Vagina (tissue), 2 donors: ENCODE measurements around the gene INPP5A. TPM values are rescaled to one million over a fixed set of nuclear protein-coding genes. Genes with fewer than 3 reads are reported as not detected.

ENCODE experiments used
- DNase-seq, 2 donors: peaks; one replicate each; pipeline ENCODE4 v3.0.0-alpha.2; 2017; ENCODE audit errors: extremely low spot score in 2 of 2
- H3K27ac ChIP-seq: fragments of 200-600 bp; sonication (generic); one replicate; pipeline ENCODE4 v1.5.1; 2019
- H3K27me3 ChIP-seq: fragments of 200-600 bp; sonication (generic); one replicate; pipeline ENCODE4 v1.5.1; 2019
- H3K36me3 ChIP-seq, 2 donors: fragments of 200-600 bp; sonication (generic); one replicate each; pipeline ENCODE4 v1.5.1; 2017 to 2019
- H3K4me1 ChIP-seq: fragments of 200-600 bp; sonication (generic); one replicate; pipeline ENCODE4 v1.5.1; 2019
- H3K4me3 ChIP-seq, 2 donors: fragments of 200-600 bp; sonication (generic); 1 replicate in 1 of 2; 2 replicates in 1 of 2; pipeline ENCODE4 v1.5.1; 2016 to 2019
- H3K9me3 ChIP-seq: fragments of 200-600 bp; sonication (generic); one replicate; pipeline ENCODE4 v1.5.1; 2019
- POLR2A ChIP-seq, 2 donors: fragments of 450-650 bp; IDR thresholded peaks; one replicate each; pipeline ENCODE4 v1.6.1; 2017; ENCODE audit warnings: antibody characterized with exemption in 2 of 2, mild to moderate bottlenecking in 2 of 2, moderate library complexity in 2 of 2
- POLR2AphosphoS5 ChIP-seq, 2 donors: sonication (generic); formaldehyde crosslinking; IDR thresholded peaks; one replicate each; pipeline ENCODE4 v1.9.0; 2017; ENCODE audit warnings: antibody characterized with exemption in 2 of 2, mild to moderate bottlenecking in 2 of 2, low read depth in 1 of 2; ENCODE audit not compliant: insufficient read depth in 1 of 2
- intact Hi-C: fragments of 100-400 bp; cut with DNase I; formaldehyde crosslinking; loops from one replicate; pipeline ENCODE4 v1.15.1; 2023
- total RNA-seq: library from RNA; depleted of rRNA; stranded (reverse); fragments of >200 nt; gene quantifications from one replicate; pipeline ENCODE4 v1.2.3, GENCODE V29; 2016
- TF ChIP-seq, protein P1 (sequence below), 3 experiments: fragments of 450-650 bp in 2 of 3; fragments of 200-600 bp in 1 of 3; sonication (generic) in 1 of 3; IDR thresholded peaks; one replicate each; pipeline ENCODE4 v1.5.1; 2017 to 2019; ENCODE audit warnings: antibody characterized with exemption in 3 of 3, mild to moderate bottlenecking in 2 of 3, moderate library complexity in 2 of 3

The INPP5A gene
- total RNA-seq, 1 donor from 2014 or later = 24.3 TPM

DNA sequence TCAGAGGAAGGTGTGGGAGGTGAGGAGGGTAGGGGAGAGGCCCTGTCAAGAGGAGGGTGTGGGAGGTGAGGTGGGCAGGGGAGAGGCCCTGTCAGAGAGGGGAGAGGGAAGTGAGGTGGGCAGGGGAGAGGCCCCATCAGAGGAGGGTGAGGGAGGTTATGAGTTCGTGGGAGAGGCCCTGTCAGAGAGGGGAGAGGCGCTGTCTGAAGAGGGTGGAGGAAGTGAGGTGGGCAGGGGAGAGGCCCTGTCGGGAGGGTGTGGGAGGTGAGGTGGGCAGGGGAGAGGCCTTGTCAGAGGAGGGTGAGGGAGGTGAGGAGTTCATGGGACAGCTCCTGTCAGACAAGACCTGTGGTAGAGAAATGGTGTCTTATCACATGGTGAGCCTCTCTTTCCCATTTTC lies 74.4 kb downstream of the INPP5A start:
- no peak for DNase-seq
- intact Hi-C loops = no loop called here
- H3K27ac ChIP-seq = no peak overlapping the region

DNA sequence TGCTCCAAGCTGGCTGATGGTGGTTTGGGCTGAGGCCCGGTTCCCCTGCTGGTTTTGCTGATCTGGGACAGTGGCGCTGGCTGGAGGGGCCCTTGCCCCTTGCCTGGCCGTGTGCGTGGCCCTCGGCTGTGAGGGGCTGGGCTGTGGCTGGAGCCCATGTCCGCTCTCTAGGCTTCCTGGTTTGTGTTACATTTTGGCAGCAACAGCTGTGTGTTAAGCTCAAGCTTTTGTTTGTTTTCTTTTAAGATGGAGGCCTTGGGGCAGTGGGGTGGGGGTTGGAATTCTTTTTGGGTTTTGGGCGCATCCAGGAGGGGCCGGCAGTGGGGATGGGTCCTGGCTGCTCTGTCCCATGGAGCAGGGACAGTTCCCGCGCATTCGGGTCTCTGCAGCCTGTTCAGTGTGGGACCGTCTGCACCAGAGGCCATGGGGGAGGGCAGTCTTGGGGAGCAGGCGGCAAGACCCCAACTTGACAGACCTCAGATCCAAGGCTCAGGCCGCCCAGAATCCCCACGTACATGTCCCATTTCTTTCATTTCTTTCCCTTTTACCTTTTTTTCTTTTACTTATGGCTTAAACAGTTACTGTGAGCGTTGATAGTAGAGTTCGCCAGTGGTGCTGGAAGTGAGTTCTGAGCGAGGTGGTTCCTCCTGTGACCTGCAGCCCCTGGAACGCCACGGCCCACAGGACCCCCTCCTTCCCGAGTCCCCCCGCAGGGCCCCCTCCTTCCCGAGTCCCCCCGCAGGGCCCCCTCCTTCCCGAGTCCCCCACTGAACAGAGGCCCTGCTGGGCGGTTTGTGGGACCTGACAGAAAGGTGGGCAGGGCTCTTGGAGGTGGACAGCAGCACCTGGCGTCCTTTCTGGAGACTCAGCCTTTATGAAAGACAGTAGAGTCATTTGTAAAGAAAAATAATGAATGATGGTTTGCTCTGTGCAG lies 75.3 kb downstream of the INPP5A start:
- Histone ChIP-seq H3K4me1 (peaks cover 17% of the 10 kb centered on the region), H3K27ac (no peak overlapping the region)
- no peak for DNase-seq

More for the DNA sequence above, 74.4 kb downstream of the INPP5A start:
- Histone ChIP-seq H3K4me3 (no peak overlapping the region), H3K4me1 (peaks cover 22% of the 10 kb centered on the region), H3K9me3 (no peaks in the 10 kb centered on the region), H3K27me3 (no peaks in the 10 kb centered on the region), H3K36me3 (no peaks in the 10 kb centered on the region)
- TF ChIP-seq POLR2A (IDR thresholded peaks at IDR 0.05) = no peak
- TF ChIP-seq POLR2AphosphoS5 (IDR thresholded peaks at IDR 0.05; ENCODE audit: insufficient read depth in 1 of 2, low read depth in 1 of 2) = no peak
- TF ChIP-seq, protein P1, sequence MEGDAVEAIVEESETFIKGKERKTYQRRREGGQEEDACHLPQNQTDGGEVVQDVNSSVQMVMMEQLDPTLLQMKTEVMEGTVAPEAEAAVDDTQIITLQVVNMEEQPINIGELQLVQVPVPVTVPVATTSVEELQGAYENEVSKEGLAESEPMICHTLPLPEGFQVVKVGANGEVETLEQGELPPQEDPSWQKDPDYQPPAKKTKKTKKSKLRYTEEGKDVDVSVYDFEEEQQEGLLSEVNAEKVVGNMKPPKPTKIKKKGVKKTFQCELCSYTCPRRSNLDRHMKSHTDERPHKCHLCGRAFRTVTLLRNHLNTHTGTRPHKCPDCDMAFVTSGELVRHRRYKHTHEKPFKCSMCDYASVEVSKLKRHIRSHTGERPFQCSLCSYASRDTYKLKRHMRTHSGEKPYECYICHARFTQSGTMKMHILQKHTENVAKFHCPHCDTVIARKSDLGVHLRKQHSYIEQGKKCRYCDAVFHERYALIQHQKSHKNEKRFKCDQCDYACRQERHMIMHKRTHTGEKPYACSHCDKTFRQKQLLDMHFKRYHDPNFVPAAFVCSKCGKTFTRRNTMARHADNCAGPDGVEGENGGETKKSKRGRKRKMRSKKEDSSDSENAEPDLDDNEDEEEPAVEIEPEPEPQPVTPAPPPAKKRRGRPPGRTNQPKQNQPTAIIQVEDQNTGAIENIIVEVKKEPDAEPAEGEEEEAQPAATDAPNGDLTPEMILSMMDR (IDR thresholded peaks at IDR 0.05) = no peak

DNA sequence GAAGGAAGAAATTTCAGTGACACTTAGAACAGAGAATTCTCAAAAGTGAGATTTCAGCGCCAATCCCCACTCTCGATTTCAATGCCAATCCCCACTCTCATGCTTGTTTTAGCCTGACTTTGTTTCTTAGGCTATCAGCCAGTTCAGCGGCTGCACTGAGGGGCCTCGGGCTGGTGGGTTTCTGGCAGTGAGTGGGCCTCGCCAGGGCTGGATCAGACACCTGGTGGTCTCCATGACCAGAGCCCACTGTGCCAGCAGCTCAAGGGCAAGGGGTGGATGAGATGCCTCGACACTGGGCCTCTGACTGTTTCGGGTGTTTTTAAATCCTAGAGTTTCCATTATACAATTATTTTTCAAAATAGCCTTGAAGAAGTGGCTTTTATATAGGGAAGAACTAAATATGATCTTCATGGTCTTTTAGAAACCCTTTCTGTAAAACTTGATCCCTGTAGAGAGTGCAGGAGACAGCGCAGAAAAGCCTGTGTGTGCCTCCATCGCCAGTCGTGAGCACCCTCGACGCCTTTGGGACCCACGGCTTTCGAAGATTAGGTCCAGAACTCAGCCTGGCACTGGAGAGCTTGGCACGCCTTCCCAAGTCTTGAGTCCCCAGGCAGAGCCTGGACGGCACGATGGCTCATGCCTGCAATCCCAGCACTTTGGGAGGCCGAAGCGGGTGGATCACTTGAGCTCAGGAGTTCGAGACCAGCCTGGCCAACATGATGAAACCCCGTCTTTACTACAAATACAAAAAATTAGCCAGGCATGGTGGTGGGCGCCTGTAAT lies 76.2 kb downstream of the INPP5A start:
- H3K9me3 ChIP-seq = no peaks in the 10 kb centered on the region
- intact Hi-C loops = no loop called here

More for the DNA sequence above, 75.3 kb downstream of the INPP5A start:
- intact Hi-C loops = no loop called here
- H3K27me3 ChIP-seq = no peaks in the 10 kb centered on the region
- no peaks in the 10 kb centered on the region for H3K9me3 ChIP-seq
- no peaks in the 10 kb centered on the region for H3K36me3 ChIP-seq
- TF ChIP-seq, protein P1 (IDR thresholded peaks at IDR 0.05) = no peak
- no peak for TF ChIP-seq POLR2A (IDR thresholded peaks at IDR 0.05)
- no peak for TF ChIP-seq POLR2AphosphoS5 (IDR thresholded peaks at IDR 0.05; ENCODE audit: insufficient read depth in 1 of 2, low read depth in 1 of 2)
- H3K4me3 ChIP-seq = no peak overlapping the region

DNA sequence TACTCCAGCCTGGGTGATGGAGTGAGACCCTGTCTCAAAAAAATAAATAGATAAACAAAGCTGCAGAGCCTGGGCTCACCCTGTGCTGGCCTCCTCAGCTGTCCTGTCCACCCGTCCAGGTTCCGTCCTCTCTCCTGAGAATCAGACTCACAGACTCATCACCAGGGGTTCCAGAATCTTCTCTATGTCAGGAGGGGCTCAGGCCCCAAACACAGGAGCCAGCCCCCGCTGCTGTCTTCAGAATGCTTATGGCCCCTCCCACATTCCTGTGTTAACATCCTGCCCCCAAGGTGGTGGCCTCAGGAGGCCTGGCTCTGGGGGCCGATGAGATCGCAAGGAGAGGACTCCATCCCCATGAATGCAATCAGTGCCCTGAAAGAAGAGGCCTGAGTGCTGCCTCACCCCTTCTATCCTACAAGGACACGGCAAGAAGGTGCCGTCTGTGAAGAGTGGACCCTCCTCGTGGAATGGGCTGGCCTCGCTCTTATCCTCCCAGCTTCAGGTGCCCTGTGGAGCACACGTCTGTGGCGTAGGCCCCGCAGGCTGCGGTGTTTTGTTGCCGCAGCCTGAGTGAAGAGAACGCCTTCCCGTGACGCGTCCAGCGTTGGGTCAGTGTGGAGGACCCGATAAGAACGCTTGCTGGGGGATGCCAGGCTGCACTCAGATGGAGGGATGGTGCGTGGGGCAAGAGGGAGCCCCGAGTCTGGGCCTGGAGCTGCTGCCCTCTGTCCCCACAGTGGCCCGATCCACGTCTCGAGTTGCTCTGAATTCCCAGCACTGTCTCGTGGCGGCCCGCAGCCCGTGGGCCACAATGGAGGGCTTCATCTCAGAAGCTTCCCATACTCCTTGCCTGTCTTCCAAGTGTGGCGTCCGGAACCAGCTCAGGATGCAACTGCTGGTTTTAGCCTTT lies 77.1 kb downstream of the INPP5A start:
- Histone ChIP-seq H3K9me3 (peaks cover 5% of the 10 kb centered on the region), H3K36me3 (no peaks in the 10 kb centered on the region), H3K4me1 (peaks cover 17% of the 10 kb centered on the region), H3K27me3 (no peaks in the 10 kb centered on the region), H3K4me3 (no peak overlapping the region), H3K27ac (no peak overlapping the region)
- intact Hi-C loops = no loop called here
- no peak for DNase-seq
- TF ChIP-seq POLR2A (IDR thresholded peaks at IDR 0.05) (no peak), POLR2AphosphoS5 (IDR thresholded peaks at IDR 0.05; ENCODE audit: insufficient read depth in 1 of 2, low read depth in 1 of 2) (no peak)
- TF ChIP-seq, protein P1 (IDR thresholded peaks at IDR 0.05) = no peak

More for the DNA sequence above, 76.2 kb downstream of the INPP5A start:
- Histone ChIP-seq H3K4me3 (no peak overlapping the region), H3K27me3 (no peaks in the 10 kb centered on the region), H3K4me1 (peaks cover 17% of the 10 kb centered on the region), H3K36me3 (no peaks in the 10 kb centered on the region), H3K27ac (no peak overlapping the region)
- DNase-seq = no peak
- TF ChIP-seq POLR2A (IDR thresholded peaks at IDR 0.05) (no peak), POLR2AphosphoS5 (IDR thresholded peaks at IDR 0.05; ENCODE audit: insufficient read depth in 1 of 2, low read depth in 1 of 2) (no peak)
- TF ChIP-seq, protein P1 (IDR thresholded peaks at IDR 0.05) = no peak
